HCT116 (cell line): ENCODE results near the gene MAP2K6.

Experiments used
- CTCF ChIP-seq, 3 experiments: fragments of 200-600 bp in 1 of 3; sonication (generic) in 1 of 3; IDR thresholded peaks in 2 of 3; conservative IDR thresholded peaks in 1 of 3; 2 replicates each; pipeline ENCODE4 v1.5.1; 2012 to 2017; ENCODE audit warnings: low read depth in 2 of 3, low read length in 2 of 3, antibody characterized with exemption in 1 of 3, borderline replicate concordance in 1 of 3, control low read depth in 1 of 3, mild to moderate bottlenecking in 1 of 3, mixed read lengths in 1 of 3, mixed run types in 1 of 3, moderate library complexity in 1 of 3; ENCODE audit not compliant: insufficient read depth in 1 of 3
- EZH2 ChIP-seq: fragments of 200-600 bp; sonication (generic); IDR thresholded peaks from 2 replicates; pipeline ENCODE4 v1.6.1; 2017; ENCODE audit warnings: antibody characterized with exemption, mixed run types
- EZH2phosphoT487 ChIP-seq: fragments of 200-600 bp; IDR thresholded peaks from 2 replicates; pipeline ENCODE4 v1.6.1; 2018; ENCODE audit warnings: antibody characterized with exemption, borderline replicate concordance
- POLR2A ChIP-seq: IDR thresholded peaks from 2 replicates; pipeline ENCODE4 v1.7.0; 2011; ENCODE audit warnings: borderline replicate concordance; ENCODE audit not compliant: insufficient read depth, insufficient read length; ENCODE audit errors: extremely low read depth
- POLR2AphosphoS5 ChIP-seq: IDR thresholded peaks from 2 replicates; pipeline ENCODE4 v1.6.1; 2011; ENCODE audit warnings: mild to moderate bottlenecking, low read depth, low read length, moderate library complexity
- TCF7L2 ChIP-seq: IDR thresholded peaks from 2 replicates; pipeline ENCODE4 v1.7.0; 2011; ENCODE audit warnings: borderline replicate concordance, inconsistent platforms; ENCODE audit not compliant: insufficient read depth, insufficient read length; ENCODE audit errors: extremely low read depth
- ZFX ChIP-seq: fragments of 450-650 bp; IDR thresholded peaks from 2 replicates; pipeline ENCODE4 v1.6.1; 2017
- TF ChIP-seq, protein P1 (sequence below): IDR thresholded peaks from 2 replicates; pipeline ENCODE4 v1.6.1; 2012; ENCODE audit warnings: low read depth
- TF ChIP-seq, protein P2 (sequence below): IDR thresholded peaks from 2 replicates; pipeline ENCODE4 v1.6.1; 2011; ENCODE audit warnings: mild to moderate bottlenecking, low read length, moderate library complexity; ENCODE audit not compliant: insufficient replicate concordance; ENCODE audit errors: extremely low read depth

- TF ChIP-seq CTCF (IDR thresholded peaks at IDR 0.05 in 2 of 3, conservative IDR thresholded peaks at IDR 0.05 in 1 of 3; ENCODE audit: borderline replicate concordance in 1 of 3, insufficient read depth in 1 of 3, low read depth in 2 of 3, low read length in 2 of 3) (no peak), POLR2A (no peak), POLR2AphosphoS5 (no peak), TCF7L2 (no peak), ZFX (no peak), EZH2phosphoT487 (no peak), EZH2 (no peak)
- TF ChIP-seq, protein P1, sequence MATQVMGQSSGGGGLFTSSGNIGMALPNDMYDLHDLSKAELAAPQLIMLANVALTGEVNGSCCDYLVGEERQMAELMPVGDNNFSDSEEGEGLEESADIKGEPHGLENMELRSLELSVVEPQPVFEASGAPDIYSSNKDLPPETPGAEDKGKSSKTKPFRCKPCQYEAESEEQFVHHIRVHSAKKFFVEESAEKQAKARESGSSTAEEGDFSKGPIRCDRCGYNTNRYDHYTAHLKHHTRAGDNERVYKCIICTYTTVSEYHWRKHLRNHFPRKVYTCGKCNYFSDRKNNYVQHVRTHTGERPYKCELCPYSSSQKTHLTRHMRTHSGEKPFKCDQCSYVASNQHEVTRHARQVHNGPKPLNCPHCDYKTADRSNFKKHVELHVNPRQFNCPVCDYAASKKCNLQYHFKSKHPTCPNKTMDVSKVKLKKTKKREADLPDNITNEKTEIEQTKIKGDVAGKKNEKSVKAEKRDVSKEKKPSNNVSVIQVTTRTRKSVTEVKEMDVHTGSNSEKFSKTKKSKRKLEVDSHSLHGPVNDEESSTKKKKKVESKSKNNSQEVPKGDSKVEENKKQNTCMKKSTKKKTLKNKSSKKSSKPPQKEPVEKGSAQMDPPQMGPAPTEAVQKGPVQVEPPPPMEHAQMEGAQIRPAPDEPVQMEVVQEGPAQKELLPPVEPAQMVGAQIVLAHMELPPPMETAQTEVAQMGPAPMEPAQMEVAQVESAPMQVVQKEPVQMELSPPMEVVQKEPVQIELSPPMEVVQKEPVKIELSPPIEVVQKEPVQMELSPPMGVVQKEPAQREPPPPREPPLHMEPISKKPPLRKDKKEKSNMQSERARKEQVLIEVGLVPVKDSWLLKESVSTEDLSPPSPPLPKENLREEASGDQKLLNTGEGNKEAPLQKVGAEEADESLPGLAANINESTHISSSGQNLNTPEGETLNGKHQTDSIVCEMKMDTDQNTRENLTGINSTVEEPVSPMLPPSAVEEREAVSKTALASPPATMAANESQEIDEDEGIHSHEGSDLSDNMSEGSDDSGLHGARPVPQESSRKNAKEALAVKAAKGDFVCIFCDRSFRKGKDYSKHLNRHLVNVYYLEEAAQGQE: no peak
- TF ChIP-seq, protein P2, sequence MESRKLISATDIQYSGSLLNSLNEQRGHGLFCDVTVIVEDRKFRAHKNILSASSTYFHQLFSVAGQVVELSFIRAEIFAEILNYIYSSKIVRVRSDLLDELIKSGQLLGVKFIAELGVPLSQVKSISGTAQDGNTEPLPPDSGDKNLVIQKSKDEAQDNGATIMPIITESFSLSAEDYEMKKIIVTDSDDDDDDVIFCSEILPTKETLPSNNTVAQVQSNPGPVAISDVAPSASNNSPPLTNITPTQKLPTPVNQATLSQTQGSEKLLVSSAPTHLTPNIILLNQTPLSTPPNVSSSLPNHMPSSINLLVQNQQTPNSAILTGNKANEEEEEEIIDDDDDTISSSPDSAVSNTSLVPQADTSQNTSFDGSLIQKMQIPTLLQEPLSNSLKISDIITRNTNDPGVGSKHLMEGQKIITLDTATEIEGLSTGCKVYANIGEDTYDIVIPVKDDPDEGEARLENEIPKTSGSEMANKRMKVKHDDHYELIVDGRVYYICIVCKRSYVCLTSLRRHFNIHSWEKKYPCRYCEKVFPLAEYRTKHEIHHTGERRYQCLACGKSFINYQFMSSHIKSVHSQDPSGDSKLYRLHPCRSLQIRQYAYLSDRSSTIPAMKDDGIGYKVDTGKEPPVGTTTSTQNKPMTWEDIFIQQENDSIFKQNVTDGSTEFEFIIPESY: no peak
Measured at GRCh38 chr17:69455040-69455439, 40.5 kb downstream of the MAP2K6 start.
